ENCODE measurements around the gene ASB4.
A peak's percentile ranks its signal among the peaks of the same experiment; 100 is the strongest.

DNA sequence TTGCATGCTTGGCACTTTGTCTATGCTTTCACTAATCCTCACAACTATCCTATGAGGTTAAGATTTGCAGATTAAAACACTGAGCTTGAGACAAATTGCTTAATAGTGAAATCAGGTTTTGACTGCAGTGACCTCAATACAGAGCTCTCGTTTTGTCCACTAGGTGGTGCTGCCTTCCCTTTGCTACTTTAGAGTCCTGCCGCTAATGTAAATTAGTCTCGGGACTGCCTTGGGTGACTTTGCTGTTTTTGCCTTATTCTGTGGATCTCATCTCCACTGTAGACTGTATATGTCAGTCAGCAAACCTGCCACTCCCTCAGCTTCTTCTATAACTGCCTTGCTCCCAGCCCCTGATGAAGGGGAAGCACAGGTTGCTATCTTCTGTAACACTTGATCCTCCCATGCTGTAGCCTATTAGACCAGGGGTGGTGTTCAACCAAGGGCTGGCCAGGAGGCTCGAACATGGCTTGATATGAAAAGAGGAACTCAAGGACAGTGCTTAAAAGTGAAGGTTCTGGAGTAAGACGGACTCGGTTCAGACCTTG, 26.0 kb downstream of the ASB4 start:
- TF ChIP-seq, protein P1, sequence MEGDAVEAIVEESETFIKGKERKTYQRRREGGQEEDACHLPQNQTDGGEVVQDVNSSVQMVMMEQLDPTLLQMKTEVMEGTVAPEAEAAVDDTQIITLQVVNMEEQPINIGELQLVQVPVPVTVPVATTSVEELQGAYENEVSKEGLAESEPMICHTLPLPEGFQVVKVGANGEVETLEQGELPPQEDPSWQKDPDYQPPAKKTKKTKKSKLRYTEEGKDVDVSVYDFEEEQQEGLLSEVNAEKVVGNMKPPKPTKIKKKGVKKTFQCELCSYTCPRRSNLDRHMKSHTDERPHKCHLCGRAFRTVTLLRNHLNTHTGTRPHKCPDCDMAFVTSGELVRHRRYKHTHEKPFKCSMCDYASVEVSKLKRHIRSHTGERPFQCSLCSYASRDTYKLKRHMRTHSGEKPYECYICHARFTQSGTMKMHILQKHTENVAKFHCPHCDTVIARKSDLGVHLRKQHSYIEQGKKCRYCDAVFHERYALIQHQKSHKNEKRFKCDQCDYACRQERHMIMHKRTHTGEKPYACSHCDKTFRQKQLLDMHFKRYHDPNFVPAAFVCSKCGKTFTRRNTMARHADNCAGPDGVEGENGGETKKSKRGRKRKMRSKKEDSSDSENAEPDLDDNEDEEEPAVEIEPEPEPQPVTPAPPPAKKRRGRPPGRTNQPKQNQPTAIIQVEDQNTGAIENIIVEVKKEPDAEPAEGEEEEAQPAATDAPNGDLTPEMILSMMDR (conservative IDR thresholded peaks at IDR 0.05): peak; percentile 98
- TF ChIP-seq ZFX (IDR thresholded peaks at IDR 0.05): no peak

All from C4-2B (cell line).